ENCODE measurements around the gene LINS1. TPM values are rescaled to one million over a fixed set of nuclear protein-coding genes. Genes with fewer than 3 reads are reported as not detected.

Gene LINS1
- total and polyA plus RNA-seq, 2 donors (not counting 3 experiments of a cell fraction or from before 2014, with no cell fraction given): 6.9 to 14.7 TPM

- Histone ChIP-seq H3K79me2 (ENCODE audit: control insufficient read depth, insufficient read depth, low read length) (peaks cover 55% of the 10 kb centered on the region), H3K27me3 (ENCODE audit: control insufficient read depth in 2 of 2, insufficient read depth in 2 of 2, low read length in 2 of 2) (no peaks in the 10 kb centered on the region), H4K20me1 (replicated peaks; ENCODE audit: control insufficient read depth, extremely low read depth, insufficient read depth, low read length) (peaks cover 2% of the 10 kb centered on the region), H3K4me3 (replicated peaks in 1 of 3; ENCODE audit: insufficient read depth in 1 of 3, low read depth in 1 of 3, low read length in 3 of 3) (no peak overlapping the region), H3K4me2 (ENCODE audit: insufficient read depth, low read length) (no peak overlapping the region), H3K9me1 (replicated peaks; ENCODE audit: control insufficient read depth, extremely low read depth, insufficient read depth, low read length) (no peaks in the 10 kb centered on the region), H3K27ac (ENCODE audit: insufficient read depth, low read depth, low read length) (no peak overlapping the region), H2AFZ (ENCODE audit: low read depth, low read length) (no peak overlapping the region), H3K36me3 (ENCODE audit: control insufficient read depth in 2 of 2, extremely low read depth in 1 of 2, insufficient read depth in 2 of 2, low read length in 2 of 2) (no peaks in the 10 kb centered on the region), H3K9ac (replicated peaks; ENCODE audit: extremely low read depth, insufficient read depth, low read length) (no peak overlapping the region), H3K4me1 (ENCODE audit: control insufficient read depth, extremely low read depth, insufficient read depth, low read length) (no peaks in the 10 kb centered on the region), H3K9me3 (replicated peaks; ENCODE audit: control insufficient read depth, insufficient read depth, low read length) (no peaks in the 10 kb centered on the region)
- TF ChIP-seq EZH2 (IDR thresholded peaks at IDR 0.05; ENCODE audit: borderline replicate concordance, low read depth, low read length, severe bottlenecking) (no peak), FOS (IDR thresholded peaks at IDR 0.05; ENCODE audit: borderline replicate concordance, insufficient read depth, low read length) (no peak), MAX (IDR thresholded peaks at IDR 0.05; ENCODE audit: insufficient read depth, insufficient read length) (no peak), MYC (IDR thresholded peaks at IDR 0.05; ENCODE audit: low read depth, low read length) (no peak), JUN (IDR thresholded peaks at IDR 0.05; ENCODE audit: borderline replicate concordance, insufficient read depth, insufficient read length, low read depth) (no peak), GATA2 (IDR thresholded peaks at IDR 0.05; ENCODE audit: insufficient read depth, insufficient read length, low read depth, low read length) (no peak), CTCF (IDR thresholded peaks at IDR 0.05; ENCODE audit: extremely low read depth in 1 of 2, insufficient read depth in 1 of 2, low read depth in 1 of 2, low read length in 2 of 2) (no peak), POLR2AphosphoS5 (IDR thresholded peaks at IDR 0.05; ENCODE audit: insufficient read depth, low read depth, low read length) (no peak), POLR2A (IDR thresholded peaks at IDR 0.05; ENCODE audit: low read depth, low read length) (no peak)
- ChIA-PET POLR2A (no interaction called here), CTCF (interaction anchor here (1.6 kb wide), 1 partner anchor 16 kb away, joined by 6 read pairs; no protein-coding TSS in a partner anchor)
- no TSS peak for BruUV-seq (replicated peaks)
- intact Hi-C loops (cut with micrococcal nuclease) (no loop called here), dilution Hi-C loops (cut with MboI; ENCODE audit: extremely low pct_ligation_motif_present, low sequenced_read_pairs) (no loop called here)
- DNase-seq (ENCODE audit: low read depth, low spot score) (no peak), FAIRE-seq (no peak)
These were observed 13.2 kb downstream of the LINS1 start for GRCh38 chr15:100588638-100589242.

Data from endothelial cell of umbilical vein (primary cell).